Stimulated activated CD4-positive, alpha-beta T cell treated with anti-CD3 and anti-CD28 coated beads, Interleukin-15, amount 100 ng/mL, for 48 hours (primary cell): ENCODE results near the gene ACOXL.
"Not testable (repeated sequence)": the region's sequence is repeated elsewhere in the genome, so short reads cannot be mapped to it uniquely, and the experiment has no call there.

Source experiments
- DNase-seq, 2 donors: peaks; one replicate each; pipeline ENCODE4 v3.0.0-alpha.2; 2020; ENCODE audit warnings: low read depth in 2 of 2

Gene ACOXL

GRCh38 chr2:111039628-111040383 is 307.4 kb downstream of the ACOXL start:
- DNase-seq, result no peak

- DNase-seq, result no peak
Observed at GRCh38 chr2:111041398-111042202, 309.2 kb downstream of the ACOXL start.

GRCh38 chr2:111042261-111042660 is 309.9 kb downstream of the ACOXL start:
- DNase-seq, result no peak

- DNase-seq, result no peak
Observed at GRCh38 chr2:111042772-111043771, 310.7 kb downstream of the ACOXL start.

GRCh38 chr2:111044066-111044465 is 311.7 kb downstream of the ACOXL start:
- DNase-seq, result no peak

- not testable (repeated sequence) for DNase-seq
Observed at GRCh38 chr2:111045236-111045635, 312.9 kb downstream of the ACOXL start.

- DNase-seq, result no peak
Observed at GRCh38 chr2:111045771-111046444, 313.5 kb downstream of the ACOXL start.

- no peak for DNase-seq
Observed at GRCh38 chr2:111046670-111047069, 314.3 kb downstream of the ACOXL start.

GRCh38 chr2:111048856-111049768 is 316.7 kb downstream of the ACOXL start:
- no peak for DNase-seq

GRCh38 chr2:111049792-111050640 is 317.6 kb downstream of the ACOXL start:
- DNase-seq, result no peak

- no peak for DNase-seq
Observed at GRCh38 chr2:111050701-111051376, 318.5 kb downstream of the ACOXL start.

- no peak for DNase-seq
Observed at GRCh38 chr2:111052621-111053020, 320.2 kb downstream of the ACOXL start.

GRCh38 chr2:111053266-111053665 is 320.9 kb downstream of the ACOXL start:
- DNase-seq, result no peak

- no peak for DNase-seq
Observed at GRCh38 chr2:111053825-111054515, 321.6 kb downstream of the ACOXL start.

- peak; percentile 53 to 59 for DNase-seq
Observed at GRCh38 chr2:111054791-111055691, 322.7 kb downstream of the ACOXL start.

GRCh38 chr2:111055735-111056134 is 323.4 kb downstream of the ACOXL start:
- DNase-seq, result no peak

GRCh38 chr2:111057045-111057444 is 324.7 kb downstream of the ACOXL start:
- DNase-seq, result no peak
